ENCODE data around the gene ITGA4. TPM values are rescaled to one million over a fixed set of nuclear protein-coding genes. Genes with fewer than 3 reads are reported as not detected.

Gene ITGA4
- total and polyA plus RNA-seq, 2 donors (not counting 3 experiments of a cell fraction or from before 2014, with no cell fraction given), result 1.5 to 2.8 TPM

- H3K4me3 ChIP-seq (replicated peaks in 1 of 3; ENCODE audit: insufficient read depth in 1 of 3, low read depth in 1 of 3, low read length in 3 of 3), result no peak overlapping the region
- H3K4me1 ChIP-seq (ENCODE audit: control insufficient read depth, extremely low read depth, insufficient read depth, low read length), result no peaks in the 10 kb centered on the region
- POLR2A ChIA-PET, result no interaction called here
- no peak overlapping the region for H3K9ac ChIP-seq (replicated peaks; ENCODE audit: extremely low read depth, insufficient read depth, low read length)
- dilution Hi-C loops (cut with MboI; ENCODE audit: extremely low pct_ligation_motif_present, low sequenced_read_pairs) (no loop called here), intact Hi-C loops (cut with micrococcal nuclease) (no loop called here)
- CTCF ChIA-PET, result interaction anchor here (0.6 to 2.4 kb wide), 2 partner anchors 13 to 18 kb away, joined by 3 to 10 read pairs; no protein-coding TSS in a partner anchor
- no peak for TF ChIP-seq JUN (IDR thresholded peaks at IDR 0.05; ENCODE audit: borderline replicate concordance, insufficient read depth, insufficient read length, low read depth)
- no peak for TF ChIP-seq POLR2AphosphoS5 (IDR thresholded peaks at IDR 0.05; ENCODE audit: insufficient read depth, low read depth, low read length)
- TF ChIP-seq FOS (IDR thresholded peaks at IDR 0.05; ENCODE audit: borderline replicate concordance, insufficient read depth, low read length), result no peak
- no peak for TF ChIP-seq EZH2 (IDR thresholded peaks at IDR 0.05; ENCODE audit: borderline replicate concordance, low read depth, low read length, severe bottlenecking)
- TF ChIP-seq, protein P1, sequence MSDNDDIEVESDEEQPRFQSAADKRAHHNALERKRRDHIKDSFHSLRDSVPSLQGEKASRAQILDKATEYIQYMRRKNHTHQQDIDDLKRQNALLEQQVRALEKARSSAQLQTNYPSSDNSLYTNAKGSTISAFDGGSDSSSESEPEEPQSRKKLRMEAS (IDR thresholded peaks at IDR 0.05; ENCODE audit: insufficient read depth, insufficient read length), result no peak
- TF ChIP-seq POLR2A (IDR thresholded peaks at IDR 0.05; ENCODE audit: low read depth, low read length), result no peak
- no peak for TF ChIP-seq MYC (IDR thresholded peaks at IDR 0.05; ENCODE audit: low read depth, low read length)
- no peak for TF ChIP-seq GATA2 (IDR thresholded peaks at IDR 0.05; ENCODE audit: insufficient read depth, insufficient read length, low read depth, low read length)
- TF ChIP-seq, protein P2, sequence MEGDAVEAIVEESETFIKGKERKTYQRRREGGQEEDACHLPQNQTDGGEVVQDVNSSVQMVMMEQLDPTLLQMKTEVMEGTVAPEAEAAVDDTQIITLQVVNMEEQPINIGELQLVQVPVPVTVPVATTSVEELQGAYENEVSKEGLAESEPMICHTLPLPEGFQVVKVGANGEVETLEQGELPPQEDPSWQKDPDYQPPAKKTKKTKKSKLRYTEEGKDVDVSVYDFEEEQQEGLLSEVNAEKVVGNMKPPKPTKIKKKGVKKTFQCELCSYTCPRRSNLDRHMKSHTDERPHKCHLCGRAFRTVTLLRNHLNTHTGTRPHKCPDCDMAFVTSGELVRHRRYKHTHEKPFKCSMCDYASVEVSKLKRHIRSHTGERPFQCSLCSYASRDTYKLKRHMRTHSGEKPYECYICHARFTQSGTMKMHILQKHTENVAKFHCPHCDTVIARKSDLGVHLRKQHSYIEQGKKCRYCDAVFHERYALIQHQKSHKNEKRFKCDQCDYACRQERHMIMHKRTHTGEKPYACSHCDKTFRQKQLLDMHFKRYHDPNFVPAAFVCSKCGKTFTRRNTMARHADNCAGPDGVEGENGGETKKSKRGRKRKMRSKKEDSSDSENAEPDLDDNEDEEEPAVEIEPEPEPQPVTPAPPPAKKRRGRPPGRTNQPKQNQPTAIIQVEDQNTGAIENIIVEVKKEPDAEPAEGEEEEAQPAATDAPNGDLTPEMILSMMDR (IDR thresholded peaks at IDR 0.05; ENCODE audit: extremely low read depth in 1 of 2, insufficient read depth in 1 of 2, low read depth in 1 of 2, low read length in 2 of 2), result no peak
- DNase-seq (ENCODE audit: low read depth, low spot score) (no peak), FAIRE-seq (no peak)
- H3K9me3 ChIP-seq (replicated peaks; ENCODE audit: control insufficient read depth, insufficient read depth, low read length), result no peaks in the 10 kb centered on the region
- no peak overlapping the region for H3K27ac ChIP-seq (ENCODE audit: insufficient read depth, low read depth, low read length)
- H3K36me3 ChIP-seq (ENCODE audit: control insufficient read depth in 2 of 2, extremely low read depth in 1 of 2, insufficient read depth in 2 of 2, low read length in 2 of 2), result no peaks in the 10 kb centered on the region
- no peaks in the 10 kb centered on the region for H3K9me1 ChIP-seq (replicated peaks; ENCODE audit: control insufficient read depth, extremely low read depth, insufficient read depth, low read length)
- no peaks in the 10 kb centered on the region for H3K79me2 ChIP-seq (ENCODE audit: control insufficient read depth, insufficient read depth, low read length)
- no peak overlapping the region for H2AFZ ChIP-seq (ENCODE audit: low read depth, low read length)
- BruUV-seq (replicated peaks), result no TSS peak
- H3K27me3 ChIP-seq (ENCODE audit: control insufficient read depth in 2 of 2, insufficient read depth in 2 of 2, low read length in 2 of 2), result no peaks in the 10 kb centered on the region
- no peaks in the 10 kb centered on the region for H4K20me1 ChIP-seq (replicated peaks; ENCODE audit: control insufficient read depth, extremely low read depth, insufficient read depth, low read length)
- no peak overlapping the region for H3K4me2 ChIP-seq (ENCODE audit: insufficient read depth, low read length)
Measured at GRCh38 chr2:181485638-181485946, 28.4 kb downstream of the ITGA4 start.

Data from endothelial cell of umbilical vein (primary cell).